DMS 273 (cell line): ENCODE measurements around the gene SLC38A8.

Experiments used
- DNase-seq: peaks from one replicate; lab custom pipeline; 2025; ENCODE audit not compliant: unreplicated experiment; lab: John Stamatoyannopoulos, UW

The SLC38A8 gene

GRCh38 chr16:84003038-84003437 lies 39.6 kb downstream of the SLC38A8 start:
- no peak for DNase-seq

GRCh38 chr16:84001726-84002125 lies 40.9 kb downstream of the SLC38A8 start:
- DNase-seq: no peak

GRCh38 chr16:84000989-84001642 lies 41.5 kb downstream of the SLC38A8 start:
- DNase-seq: no peak

DNA sequence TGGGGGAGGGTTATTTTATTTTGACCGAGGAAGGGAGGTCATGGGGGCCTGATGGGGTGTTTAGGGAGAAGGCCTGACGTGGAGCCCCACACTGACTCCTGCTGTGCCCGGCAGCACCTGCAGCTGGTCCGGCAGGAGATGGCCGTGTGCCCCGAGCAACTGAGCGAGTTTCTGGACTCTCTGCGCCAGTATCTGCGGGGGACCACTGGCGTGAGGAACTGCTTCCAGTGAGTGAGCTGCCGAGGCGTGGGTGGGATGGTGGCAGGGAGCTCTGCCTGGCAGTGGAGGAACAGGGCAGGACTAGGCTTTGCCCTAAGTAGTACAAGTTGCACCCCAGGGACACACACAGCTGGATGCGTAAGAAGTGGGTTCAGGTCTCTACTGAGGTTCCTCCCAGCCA lies 44.5 kb downstream of the SLC38A8 start:
- DNase-seq: no peak

DNA sequence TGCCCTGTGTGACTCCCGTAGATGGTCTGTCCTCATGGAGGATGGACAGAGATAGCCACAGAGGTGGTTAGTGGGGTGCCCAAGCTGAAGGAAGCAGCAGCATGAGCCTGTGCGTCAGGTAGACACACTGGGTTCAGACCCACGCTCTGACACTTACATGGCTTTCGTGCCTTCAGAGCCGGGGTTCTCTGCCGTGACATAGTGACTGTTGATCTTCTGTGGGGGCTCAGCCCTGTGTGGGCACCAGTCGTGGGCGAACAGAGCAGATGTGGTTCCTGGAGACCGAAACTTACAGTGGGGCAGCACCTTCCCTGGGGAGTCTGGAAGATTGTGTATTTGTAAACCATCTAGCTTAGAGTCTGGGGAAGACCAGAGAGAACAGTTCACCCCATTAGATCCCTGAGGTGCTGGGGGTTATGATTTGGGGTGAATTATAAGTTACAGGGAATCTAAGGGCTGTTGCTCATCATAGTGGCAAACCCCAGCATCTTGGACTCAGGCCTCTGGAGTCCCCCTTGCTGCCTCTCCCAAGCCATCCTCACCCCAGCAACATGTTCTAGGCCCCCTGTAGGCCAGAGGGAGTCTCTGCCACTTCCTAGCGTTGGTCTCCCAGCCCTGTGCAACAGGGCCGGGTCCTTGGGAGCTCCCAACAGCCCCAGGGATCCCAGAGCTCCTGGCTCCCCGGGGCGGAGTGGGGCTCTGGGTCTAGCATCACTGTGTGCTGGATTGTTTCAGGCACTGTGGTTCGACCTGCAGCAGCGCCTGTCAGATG lies 45.9 kb downstream of the SLC38A8 start:
- DNase-seq: peak; percentile 44

GRCh38 chr16:83995754-83996153 lies 46.8 kb downstream of the SLC38A8 start:
- DNase-seq: peak; percentile 87

- no peak for DNase-seq
Observed at GRCh38 chr16:83994703-83995102, 47.9 kb downstream of the SLC38A8 start.

DNA sequence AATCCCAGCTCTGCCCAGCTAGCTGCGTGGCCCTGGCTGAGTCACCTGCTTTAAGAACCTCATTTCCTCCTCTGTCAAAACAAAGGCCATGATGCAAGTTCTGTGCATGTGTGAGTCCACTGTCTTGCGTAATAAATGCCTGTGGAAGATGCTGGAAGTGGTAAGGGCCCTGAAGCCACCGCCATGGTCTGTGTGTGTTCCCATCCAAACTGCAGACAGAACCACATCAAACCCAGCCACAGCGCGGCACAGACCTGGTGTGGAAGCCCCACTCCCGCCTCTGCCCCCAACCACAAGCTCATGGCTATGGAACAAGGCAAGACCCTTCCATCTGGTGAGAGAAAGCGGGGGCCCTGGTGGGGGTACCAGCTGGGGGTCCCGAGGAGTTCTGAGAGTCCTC lies 48.5 kb downstream of the SLC38A8 start:
- no peak for DNase-seq

- no peak for DNase-seq
Observed at GRCh38 chr16:83992624-83993023, 50.0 kb downstream of the SLC38A8 start.

GRCh38 chr16:83990492-83990891 lies 52.1 kb downstream of the SLC38A8 start:
- DNase-seq: no peak

DNA sequence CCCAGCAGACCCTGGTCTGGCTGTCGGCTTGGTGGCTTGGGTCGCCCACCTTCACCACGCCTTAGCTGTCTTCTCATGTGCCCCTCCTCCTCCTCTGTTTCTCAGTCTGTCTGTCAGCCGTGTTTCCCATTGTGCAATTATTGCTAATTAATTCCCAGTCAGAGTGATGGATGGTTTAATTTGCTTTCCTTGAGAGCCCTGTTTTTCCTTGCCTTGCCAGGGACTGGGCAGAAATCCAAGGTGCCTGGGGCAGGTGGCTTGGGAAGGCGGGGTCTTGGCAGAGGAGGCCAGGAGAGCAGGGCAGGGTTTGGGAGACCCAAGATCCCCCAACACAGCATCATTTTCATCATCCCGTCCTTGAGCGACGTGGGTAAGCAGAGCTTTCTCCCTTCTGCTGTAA lies 53.3 kb downstream of the SLC38A8 start:
- DNase-seq: peak; percentile 61

DNA sequence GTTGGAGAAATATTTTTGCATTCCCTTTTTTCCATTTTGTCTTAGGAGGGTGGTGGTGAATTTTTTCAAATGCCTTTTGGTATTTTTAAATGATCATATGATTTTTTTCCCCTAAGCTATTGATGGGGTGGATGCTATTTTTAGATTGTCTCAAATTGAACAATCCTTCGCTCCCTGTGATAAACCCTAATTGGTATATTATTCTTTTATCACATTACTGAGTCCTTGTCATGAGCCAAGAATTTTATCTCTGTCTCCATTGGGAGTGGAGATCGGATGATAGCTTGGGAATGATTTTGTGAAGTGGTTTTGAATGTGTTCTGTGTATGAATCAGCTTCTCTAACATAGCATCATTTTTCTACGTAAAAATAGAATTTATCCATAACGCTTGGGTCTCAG lies 59.1 kb downstream of the SLC38A8 start:
- no peak for DNase-seq

- DNase-seq: no peak
Observed at GRCh38 chr16:83981799-83982198, 60.8 kb downstream of the SLC38A8 start.

DNA sequence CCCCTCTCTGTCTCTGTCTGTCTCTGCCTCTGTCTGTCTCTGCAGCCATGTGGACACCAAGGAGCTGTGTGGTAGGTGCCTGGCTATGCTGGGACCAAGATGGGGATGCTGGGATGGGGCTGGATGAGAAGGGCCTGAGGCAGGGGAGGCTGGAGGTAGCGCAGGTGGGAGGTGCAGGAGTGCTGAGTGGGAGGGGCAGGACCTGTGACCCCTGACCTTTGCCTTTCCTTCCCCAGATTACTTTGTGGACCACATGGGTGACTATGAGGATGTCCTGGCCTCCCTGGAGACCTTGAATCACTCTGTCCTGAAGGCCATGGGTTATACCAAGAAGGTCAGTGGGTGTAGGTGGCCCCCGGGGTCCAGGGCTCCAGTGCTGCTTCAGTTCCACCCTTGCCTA lies 61.8 kb downstream of the SLC38A8 start:
- DNase-seq: no peak

GRCh38 chr16:83979441-83979840 lies 63.2 kb downstream of the SLC38A8 start:
- no peak for DNase-seq

GRCh38 chr16:83978401-83978904 lies 64.1 kb downstream of the SLC38A8 start:
- DNase-seq: no peak

DNA sequence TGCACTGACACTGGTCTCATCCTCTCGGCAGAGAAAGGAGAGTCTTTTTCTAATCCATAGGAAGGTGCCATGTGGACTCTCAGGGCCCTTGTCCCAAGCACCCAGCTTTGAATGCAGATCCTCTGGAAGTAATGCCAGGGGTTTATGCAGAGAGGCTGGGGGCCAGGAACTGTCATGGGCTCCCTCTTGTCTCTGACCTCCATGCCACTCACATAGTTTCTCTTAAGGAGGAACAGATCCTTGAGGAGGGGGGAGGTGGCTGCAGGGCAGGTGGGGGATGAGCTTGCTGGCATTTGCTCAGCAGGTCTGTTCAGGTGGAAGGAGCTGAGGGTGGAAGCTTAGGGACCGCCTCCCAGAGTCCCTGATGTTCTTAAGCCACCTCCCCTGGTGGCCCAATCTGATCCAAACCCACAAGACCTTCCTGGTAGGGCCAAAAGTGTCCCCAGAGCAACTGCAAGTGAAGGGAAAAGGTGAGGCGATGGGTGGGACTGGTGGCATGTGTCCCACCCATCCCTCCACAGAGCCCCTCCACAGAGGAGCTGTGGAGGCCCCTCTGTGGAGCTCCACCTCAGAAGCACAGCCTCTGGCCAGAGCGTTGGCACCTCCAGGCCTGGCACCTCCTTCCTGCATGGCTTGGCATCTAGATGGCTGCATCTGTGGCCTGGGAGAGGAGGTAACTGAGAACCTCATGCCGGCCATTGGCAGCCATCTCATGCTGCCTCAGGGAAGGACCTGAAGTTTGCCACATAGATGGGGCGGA lies 65.4 kb downstream of the SLC38A8 start:
- no peak for DNase-seq

GRCh38 chr16:83975590-83976260 lies 66.9 kb downstream of the SLC38A8 start:
- no peak for DNase-seq

DNA sequence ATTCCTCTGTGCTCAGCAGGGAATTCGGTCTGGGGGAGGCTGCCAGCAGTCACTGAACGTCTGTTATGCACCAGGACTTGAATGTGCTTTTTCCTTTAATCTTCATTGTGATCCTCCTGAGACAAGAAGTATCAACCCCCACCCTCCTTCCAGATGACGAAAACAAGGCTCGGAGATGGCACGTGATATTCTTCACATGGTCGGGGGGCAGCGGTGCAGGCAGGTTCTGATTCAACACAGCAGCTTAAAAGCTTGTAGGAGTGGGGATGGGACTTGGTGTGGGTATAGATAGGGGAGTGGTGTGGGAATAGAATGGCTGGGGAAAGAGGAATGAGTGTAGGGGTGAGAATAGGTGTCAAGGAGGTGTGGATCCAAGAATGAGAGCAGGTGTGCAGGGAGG lies 68.1 kb downstream of the SLC38A8 start:
- DNase-seq: no peak

DNA sequence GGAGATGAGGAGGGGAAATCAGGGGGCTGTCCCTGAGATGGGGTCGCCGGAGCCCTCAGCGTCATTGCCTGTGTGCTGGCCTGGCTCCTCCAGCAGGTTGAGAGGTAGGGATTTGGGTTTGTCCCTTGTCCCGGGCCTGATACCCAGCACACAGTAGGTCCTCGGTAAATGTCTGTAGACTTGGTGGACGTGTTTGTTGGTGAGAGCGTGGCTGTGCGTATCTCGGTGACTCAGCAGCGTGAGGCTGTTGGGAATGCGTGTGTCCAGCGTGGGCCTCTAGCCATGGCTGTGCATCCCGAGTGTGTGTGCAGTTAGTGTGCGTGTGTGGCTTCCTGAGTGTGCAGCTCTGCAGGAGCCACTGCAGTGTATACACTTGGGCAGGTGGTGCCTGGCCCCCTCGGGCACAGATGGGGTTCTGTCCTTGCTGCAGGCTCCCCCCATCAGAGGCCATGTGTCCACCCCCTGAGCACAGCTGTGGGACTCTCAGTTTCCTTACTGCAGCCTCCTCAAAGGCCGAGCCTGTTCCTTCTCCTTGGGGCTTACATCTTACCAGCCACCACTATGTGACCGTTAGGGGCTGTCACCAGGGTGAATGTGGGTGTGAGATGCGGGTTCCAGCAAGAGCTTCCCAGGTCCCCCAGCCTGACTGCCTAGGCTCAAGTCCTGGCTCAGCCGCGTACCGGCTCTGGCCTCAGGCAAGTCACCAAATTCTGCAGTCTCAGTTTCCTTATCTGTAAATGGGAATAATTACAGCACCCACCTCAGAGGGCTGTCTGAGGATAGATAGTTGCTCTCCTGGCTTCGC lies 68.8 kb downstream of the SLC38A8 start:
- DNase-seq: no peak
